Hepatic stellate cell (primary cell): ENCODE measurements around the gene SLC25A47.
A peak's percentile ranks its signal among the peaks of the same experiment; 100 is the strongest.
"Not testable (repeated sequence)": the region's sequence is repeated elsewhere in the genome, so short reads cannot be mapped to it uniquely, and the experiment has no call there.

Experiments used
- DNase-seq: peaks from one replicate; pipeline ENCODE4 v3.0.0; 2011; ENCODE audit warnings: low spot score

The SLC25A47 gene

DNA sequence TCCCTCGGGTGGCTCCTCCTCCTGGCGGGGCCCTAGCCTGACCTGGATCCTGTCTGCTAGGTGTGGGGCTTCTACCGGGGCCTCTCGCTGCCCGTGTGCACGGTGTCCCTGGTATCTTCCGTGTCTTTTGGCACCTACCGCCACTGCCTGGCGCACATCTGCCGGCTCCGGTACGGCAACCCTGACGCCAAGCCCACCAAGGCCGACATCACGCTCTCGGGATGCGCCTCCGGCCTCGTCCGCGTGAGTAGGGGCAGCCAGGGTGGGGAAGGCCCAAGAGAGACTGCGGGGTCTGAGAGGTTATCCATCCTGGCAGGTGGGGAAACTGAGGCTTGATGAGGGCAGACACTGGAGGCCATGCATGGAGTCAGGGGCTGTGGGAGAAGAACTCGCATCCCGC lies 4.0 kb downstream of the SLC25A47 start:
- DNase-seq = no peak

DNA sequence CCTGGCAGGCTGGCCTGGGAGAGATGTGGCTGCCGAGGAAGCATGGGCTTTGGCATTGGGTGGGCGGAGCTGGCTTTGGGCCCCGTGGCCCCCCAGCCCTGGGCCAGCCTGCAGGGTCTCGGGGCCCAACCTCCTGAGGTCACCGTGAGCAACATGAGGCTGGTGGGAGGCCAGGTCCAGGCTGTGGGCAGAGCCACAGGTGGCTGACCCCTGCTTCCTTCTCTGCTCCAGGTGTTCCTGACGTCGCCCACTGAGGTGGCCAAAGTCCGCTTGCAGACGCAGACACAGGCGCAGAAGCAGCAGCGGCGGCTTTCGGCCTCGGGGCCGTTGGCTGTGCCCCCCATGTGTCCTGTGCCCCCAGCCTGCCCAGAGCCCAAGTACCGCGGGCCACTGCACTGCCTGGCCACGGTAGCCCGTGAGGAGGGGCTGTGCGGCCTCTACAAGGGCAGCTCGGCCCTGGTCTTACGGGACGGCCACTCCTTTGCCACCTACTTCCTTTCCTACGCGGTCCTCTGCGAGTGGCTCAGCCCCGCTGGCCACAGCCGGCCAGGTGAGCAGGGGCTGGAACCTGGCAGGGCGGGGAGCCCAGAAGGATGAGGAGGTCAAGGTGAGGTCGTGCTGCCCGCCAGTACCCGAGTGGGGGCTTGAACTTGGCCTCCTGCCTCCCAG lies 5.5 kb downstream of the SLC25A47 start:
- DNase-seq = no peak

DNA sequence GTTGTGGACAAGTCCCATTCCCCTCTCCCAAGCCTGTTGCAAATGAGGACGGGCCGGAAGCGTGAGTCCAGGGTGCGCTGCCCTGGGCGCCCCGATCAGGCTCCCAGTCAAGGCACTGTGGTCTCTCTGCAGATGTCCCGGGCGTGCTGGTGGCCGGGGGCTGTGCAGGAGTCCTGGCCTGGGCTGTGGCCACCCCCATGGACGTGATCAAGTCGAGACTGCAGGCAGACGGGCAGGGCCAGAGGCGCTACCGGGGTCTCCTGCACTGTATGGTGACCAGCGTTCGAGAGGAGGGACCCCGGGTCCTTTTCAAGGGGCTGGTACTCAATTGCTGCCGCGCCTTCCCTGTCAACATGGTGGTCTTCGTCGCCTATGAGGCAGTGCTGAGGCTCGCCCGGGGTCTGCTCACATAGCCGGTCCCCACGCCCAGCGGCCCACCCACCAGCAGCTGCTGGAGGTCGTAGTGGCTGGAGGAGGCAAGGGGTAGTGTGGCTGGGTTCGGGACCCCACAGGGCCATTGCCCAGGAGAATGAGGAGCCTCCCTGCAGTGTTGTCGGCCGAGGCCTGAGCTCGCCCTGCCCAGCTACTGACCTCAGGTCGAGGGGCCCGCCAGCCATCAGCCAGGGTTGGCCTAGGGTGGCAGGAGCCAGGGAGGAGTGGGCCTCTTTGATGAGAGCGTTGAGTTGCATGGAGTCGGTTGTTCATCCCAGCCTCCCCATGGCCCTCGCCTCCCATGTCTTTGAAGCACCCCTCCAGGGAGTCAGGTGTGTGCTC lies 6.3 kb downstream of the SLC25A47 start:
- DNase-seq = no peak

DNA sequence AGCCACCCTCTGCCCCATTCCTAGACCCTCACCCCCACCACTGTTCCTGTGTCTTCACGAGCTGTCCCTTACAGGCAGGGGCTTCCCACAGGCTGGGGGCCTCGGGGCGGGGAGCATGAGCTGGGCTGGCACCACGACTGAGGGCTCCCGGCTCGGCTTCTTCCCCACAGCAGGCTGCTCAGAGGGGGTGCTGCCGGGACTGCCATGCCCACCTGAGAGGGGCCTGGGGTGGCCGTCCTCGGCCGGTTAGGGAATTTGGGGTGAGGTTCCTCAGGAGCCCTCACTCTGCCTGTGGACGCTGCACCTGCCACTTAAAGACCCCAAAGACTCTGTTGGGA lies 6.8 kb downstream of the SLC25A47 start:
- DNase-seq = no peak

DNA sequence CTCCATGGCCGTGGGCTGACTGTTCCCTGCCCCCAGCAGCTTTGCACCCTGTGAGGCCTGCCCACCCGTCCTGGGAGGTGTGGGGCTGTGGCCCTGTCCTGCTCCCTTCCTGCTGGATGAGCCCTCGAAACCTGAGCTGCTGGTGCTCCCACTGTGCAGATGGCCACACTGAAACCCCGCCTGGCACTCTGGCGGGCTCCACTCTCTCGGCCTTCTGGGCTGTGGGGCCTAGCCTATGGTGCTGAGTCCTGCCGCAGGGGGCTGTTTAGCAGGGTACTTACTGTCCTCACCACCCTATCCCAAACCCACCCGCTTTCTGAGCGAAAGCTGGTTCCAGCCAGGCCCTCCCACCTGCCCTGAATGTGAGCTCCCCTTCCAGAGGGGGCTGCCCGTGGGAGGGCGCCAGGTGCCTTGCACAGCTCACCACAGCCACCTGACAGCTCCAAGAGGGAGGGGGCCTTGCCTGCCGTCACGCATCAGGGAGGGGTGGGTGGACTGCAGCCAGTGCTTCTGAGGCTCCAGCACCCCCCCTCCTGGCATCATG lies 7.3 kb downstream of the SLC25A47 start:
- DNase-seq = no peak

DNA sequence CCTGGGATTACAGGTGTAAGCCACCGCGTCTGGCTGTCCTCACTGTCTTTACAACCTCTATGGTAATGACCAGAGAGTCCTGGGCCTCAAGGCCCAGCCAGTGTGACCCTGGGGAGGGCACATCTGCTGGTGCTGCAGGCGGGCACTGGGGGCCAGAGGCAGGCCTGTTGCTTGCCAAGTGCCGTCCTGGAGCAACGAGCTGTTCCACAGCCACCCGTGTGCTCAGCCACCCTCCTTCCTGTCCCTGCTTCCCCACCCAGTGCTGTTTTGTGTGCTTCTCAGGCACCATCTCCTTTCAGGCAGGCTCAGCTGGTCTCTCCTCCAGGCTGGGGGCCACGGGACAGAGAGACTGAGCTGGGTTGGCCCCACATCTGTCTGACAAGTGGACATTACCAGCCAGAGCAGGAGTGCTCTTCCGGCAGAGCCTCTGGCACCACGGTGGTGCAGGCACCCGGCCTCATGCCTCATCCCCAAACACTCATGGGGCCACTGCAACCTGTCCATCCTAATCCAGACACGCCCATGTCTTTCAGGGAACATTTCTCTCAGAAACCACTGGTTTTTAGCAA lies 9.0 kb downstream of the SLC25A47 start:
- no peak for DNase-seq

DNA sequence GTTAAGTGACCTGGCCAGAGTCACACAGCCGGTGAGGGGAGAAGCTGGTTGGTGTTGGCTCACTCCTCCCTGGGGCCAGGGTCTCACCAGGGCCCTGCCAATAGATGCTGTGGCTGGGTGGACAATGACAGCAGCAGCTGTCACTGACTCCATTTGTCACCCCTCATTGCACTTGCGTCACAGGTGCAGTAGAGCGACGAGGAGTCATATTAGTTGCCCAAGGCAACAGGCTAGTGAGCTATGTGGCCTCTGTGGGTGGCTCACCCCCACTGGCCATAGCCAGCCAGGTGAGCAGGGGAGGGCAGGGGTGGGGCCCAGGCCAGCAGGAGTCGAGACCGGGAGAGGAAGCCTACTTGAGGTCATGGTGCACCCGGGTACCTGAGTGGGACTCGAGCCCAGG lies 9.7 kb downstream of the SLC25A47 start:
- no peak for DNase-seq

DNA sequence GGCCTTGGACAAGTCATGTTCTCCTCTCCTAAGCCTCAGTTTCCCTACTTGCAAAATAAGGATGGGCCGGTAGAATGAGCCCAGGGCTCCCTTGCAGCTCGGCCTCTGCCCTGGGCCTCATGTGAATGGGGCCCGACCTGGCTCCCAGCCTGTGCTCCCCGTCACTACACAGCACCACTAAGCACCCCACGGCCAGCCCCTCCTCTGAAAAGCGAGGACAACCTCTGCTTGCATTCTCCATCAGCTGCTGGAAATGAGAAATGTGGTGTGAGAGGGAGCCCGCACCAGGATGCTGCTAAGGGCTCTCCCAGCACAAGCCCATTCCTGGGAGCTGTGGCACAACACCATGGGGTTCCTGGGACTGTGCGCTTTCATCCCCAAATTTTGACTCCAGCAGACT lies 10.2 kb downstream of the SLC25A47 start:
- no peak for DNase-seq

DNA sequence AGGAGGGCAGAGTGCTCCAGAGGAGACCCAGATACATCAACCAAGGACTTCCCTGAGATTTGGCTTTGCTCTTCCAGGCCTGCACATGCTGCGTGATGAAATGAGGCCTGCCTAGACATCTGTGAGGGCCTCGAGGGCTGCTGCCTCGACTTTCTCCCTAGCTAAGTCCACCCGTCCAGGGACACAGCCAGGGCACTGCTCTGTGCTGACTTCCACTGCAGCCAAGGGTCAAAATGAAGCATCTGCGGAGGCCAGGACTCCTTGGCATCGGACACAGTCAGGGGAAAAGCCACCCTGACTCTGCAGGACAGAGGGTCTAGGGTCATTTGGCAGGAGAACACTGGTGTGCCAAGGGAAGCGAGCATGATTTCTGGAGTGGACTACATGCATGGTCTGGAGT lies 10.7 kb downstream of the SLC25A47 start:
- no peak for DNase-seq

DNA sequence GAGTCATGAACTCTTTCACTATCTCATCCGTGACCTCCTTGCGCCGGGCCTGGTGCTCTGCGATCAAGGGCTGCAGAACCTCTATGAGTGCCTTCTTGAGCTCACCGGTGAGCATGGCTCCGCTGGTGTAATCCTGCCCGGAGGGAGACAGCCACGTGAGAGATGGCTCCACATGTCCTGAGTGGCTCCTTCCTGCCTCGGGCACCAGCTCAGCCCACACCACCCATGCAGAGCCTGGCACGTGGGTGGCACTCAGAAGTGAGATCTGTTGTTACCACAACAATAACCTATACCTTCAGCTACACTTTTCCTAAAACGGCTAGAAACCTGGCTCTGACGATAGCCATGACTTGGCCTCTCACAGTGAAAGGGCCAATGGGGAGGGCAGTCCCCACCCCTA lies 11.8 kb downstream of the SLC25A47 start:
- DNase-seq = no peak

DNA sequence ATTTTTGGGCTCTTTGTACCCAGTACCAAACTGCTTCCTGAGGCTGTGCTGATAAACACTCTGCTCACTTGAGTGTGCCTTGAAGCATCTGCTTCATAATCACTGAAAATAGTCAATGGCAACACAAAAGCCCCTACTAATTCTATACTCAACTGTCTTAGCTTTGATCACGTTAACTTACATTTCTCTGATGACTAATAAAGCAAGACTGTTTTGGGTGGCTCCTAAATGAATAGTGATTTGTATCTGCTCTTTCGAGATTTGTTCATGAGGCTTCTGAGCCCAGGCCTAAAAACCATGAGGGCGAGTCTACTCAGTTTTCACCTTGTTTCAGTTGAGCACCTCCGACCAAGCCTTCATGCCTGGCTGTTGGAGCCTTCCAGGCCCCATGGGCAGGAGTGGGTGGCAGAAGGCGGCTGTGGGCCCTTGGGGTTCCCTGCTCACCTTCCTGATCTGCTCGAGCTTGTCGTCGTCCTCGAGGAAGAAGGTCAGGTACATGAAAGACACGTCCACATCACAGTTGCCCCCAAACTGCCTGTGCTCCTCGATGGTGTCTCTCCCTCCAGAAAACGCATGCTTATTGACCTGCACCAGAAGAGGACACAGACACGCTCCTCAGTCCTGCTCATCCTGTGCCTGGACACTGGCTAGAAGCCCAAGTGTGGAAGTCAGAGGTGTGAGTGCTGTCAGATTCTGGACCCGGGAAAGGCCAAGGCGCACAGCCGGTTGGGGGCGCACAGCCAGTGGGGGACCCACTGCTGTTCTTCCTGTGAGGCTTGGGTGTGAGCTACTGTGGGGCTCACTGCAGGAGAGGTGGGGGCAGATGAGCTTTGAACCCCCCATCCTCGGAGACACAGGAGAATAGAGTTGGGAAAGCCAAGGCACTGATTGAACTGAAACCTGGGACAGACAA lies 13.7 kb downstream of the SLC25A47 start:
- no peak for DNase-seq

DNA sequence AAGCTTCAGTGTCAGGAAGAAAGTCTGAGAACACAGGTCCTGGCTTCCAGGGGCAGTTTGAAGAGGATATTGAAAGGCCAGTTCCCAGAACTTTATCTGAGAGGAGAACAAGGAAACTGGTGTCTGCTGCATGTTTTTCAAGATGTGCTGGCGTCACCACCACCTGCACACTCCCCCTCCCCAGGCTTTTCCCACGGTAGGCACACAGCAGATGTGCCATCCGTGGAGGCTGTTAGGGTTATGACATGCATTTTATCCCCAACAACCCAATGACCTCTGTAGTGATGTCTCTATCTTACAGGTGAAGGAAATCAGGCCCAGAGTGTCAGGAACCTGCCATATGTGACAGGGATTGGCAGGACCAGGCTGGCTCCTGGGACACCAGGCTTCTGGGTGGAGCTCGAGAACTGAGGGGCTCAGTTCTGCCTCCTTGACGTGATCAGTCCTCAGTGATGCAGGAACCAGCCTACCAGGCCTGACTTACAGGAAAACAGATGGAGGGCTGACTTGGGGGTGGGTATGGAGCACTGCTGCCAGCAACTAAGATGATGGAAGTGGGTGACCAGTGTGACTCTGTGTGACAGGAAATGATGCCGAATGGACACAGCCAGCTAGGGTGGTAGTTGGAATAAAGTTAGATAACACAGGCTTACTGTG lies 16.8 kb downstream of the SLC25A47 start:
- no peak for DNase-seq

DNA sequence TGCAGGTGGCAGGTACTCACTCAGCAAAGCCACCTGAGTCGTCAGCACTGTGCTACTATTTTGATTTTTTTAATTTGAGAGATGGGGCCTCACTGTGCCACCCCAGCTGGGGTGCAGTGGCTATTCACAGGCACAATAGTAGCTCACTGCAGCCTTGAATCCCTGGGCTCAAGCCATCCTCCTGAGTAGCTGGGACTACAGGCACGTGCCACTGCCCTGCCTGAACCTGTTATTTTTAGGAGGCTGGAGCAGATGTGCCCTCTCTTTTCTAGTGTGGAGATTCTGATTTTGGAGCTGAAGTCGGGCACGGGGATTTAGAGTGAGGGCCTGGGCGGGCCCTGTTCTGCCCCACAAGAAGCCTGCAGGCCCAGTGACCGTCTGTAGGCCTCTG lies 17.3 kb downstream of the SLC25A47 start:
- no peak for DNase-seq

DNA sequence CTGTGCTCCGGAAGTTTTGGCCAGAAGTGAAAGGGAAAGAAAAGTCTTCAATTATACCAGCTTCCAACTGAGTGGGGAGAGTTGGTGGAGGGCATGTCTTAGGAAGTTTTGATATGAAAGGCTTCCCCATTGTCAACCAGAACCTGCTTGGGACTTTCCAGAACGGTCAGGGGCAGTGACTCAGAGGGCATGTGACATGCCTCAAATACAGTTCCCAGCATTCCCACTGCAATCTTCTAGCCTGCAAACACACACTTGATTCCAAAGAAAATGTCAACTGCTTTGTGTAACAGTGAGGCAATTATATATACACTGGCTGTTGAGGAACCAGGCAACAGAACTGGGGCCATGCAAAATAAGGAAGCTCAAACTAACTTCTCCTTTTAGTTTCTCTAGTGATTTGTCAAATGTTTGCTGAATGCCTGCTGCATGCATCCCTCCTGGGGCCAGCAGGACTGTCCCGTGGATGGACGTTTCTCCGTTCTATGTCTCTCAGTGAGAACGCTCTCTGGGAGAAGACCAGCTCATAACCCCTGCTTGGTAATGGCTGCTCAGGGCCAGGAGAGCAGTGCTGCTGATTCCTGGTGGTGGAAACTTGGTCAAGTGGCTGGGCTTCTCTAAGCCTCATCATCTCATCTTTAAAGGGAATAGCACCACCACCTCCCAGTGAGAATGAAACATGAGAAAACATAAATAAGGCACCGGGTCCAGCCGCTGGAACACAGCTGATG lies 18.3 kb downstream of the SLC25A47 start:
- peak; percentile 91 for DNase-seq

DNA sequence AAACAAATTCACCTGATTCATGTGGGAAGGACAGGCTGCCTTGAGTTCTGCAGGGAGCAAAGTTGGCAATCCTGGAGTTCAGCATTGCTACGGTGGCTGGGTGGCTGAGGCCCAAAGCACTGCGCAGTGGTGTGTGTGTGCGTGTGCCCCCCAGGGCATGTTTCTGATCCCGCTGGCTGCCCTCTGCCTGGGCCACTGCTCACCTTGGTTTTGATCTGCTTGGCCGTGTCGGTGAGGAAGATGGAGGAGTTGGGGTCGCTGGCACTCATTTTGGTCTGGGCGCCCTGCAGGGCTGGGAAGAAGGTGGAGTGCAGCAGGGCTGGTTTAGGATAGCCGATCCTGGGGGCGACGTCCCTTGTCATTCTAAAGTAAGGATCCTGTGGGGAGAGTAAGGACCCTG lies 19.1 kb downstream of the SLC25A47 start:
- DNase-seq = no peak

DNA sequence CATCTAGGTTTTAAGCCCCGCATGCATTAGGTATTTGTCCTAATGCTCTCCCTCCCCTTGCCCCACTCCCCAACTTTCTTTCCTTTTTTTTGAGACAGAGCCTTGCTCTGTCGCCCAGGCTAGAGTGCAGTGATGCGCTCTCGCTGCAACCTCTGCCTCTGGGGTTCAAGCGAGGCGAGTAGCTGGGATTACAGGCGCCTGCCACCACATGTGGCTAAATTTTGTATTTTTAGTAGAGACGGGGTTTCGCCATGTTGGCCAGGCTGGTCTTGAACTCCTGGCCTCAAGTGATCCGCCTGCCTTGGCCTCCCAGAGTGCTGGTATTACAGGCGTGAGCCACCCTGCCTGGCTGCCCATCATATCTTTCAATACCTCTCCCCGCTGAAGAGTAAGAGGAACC lies 19.7 kb downstream of the SLC25A47 start:
- not testable (repeated sequence) for DNase-seq

DNA sequence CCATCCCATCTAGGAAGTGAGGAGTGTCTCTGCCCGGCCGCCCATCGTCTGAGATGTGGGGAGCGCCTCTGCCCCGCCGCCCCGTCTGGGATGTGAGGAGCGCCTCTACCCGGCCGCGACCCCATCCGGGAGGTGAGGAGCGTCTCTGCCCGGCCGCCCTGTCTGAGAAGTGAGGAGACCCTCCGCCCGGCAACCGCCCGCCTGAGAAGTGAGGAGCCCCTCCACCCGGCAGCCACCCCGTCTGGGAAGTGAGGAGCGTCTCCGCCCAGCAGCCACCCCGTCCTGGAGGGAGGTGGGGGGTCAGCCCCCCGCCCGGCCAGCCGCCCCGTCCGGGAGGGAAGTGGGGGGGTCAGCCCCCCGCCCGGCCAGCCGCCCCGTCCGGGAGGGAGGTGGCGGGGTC lies 21.5 kb downstream of the SLC25A47 start:
- DNase-seq = not testable (repeated sequence)

DNA sequence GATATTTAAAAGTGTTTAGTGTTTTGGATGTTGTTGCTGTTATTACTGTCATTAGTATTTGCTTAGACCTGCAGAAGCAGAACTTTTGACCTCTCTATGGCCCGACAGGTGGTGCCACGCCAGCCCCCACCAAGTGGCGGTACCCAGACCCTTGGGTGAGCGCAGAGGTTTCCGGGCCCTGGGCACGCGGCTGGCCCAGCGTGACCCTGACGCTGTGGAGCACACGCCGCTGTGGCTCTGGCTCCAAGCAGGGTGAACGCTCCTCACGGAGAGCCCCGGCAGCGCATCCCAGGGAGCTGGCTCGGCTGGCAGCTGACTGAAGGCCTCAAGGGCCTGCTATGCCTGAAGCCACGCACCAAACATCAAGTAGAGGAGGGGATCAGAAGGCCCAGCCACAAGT lies 22.6 kb downstream of the SLC25A47 start:
- DNase-seq = no peak

DNA sequence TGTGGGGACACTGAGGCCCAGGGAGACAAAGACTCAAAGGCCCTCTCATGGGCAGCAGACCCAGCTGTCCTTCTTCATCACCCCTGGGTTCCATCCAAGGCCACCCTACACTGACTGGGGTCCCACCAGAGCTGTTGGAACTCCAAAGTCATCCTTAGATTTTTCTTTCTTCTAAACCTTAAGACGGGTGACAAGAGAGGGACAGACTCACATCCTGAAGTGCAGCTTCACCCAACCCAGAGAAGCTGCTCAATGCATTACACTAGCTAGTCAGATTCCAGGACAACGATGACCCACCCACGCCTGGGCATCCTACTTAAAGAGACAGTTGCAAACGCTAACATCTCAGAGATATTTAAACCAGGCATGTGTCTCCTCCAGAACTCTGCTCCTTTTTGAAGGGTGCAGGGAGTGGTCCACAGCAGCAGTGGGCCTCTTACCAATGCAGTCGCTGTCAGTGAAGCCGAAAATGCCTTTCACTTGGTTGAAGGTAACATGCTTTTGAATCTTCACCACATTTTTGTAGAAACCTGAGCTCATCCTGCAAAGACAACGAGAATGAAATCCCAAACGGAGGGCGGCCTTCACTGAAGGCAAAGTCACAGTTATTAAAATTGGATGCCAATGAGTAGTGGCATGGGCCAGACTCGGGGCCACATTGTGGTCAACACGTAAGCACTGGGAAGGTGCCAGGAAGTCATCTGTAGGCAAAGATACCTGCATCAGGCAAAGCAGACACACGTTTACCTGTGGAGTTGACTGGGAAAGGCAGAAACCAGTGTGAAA lies 23.4 kb downstream of the SLC25A47 start:
- no peak for DNase-seq

DNA sequence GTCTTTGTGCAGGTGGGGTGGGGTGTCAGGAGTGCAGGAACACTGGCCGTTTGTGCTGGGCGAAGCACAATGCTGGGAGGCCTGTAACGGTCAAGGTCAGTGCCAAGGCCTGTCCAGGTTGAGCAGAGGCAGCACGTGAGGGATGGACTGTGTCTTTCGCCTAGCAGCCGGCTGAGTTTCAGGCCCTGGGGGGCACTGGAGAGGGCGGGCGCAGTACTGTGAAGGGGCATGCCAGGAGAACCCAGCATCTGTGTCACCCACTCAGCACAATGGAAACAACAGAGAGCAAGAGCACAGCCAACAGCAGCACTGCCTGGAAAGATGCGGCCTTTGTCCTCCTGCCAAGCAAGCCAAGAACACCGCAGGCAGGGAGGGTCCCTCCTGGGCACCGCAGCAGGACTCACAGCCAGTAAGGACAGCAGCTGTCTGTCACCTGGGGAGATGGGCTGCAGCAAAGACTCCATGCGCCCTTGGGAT lies 25.2 kb downstream of the SLC25A47 start:
- DNase-seq = no peak
